Measurements from ENCODE around the gene RABEP1. TPM values are rescaled to one million over a fixed set of nuclear protein-coding genes. Genes with fewer than 3 reads are reported as not detected.
A peak's percentile ranks its signal among the peaks of the same experiment; 100 is the strongest.
"Not testable (repeated sequence)": the region's sequence is repeated elsewhere in the genome, so short reads cannot be mapped to it uniquely, and the experiment has no call there.

RABEP1 gene, protein sequence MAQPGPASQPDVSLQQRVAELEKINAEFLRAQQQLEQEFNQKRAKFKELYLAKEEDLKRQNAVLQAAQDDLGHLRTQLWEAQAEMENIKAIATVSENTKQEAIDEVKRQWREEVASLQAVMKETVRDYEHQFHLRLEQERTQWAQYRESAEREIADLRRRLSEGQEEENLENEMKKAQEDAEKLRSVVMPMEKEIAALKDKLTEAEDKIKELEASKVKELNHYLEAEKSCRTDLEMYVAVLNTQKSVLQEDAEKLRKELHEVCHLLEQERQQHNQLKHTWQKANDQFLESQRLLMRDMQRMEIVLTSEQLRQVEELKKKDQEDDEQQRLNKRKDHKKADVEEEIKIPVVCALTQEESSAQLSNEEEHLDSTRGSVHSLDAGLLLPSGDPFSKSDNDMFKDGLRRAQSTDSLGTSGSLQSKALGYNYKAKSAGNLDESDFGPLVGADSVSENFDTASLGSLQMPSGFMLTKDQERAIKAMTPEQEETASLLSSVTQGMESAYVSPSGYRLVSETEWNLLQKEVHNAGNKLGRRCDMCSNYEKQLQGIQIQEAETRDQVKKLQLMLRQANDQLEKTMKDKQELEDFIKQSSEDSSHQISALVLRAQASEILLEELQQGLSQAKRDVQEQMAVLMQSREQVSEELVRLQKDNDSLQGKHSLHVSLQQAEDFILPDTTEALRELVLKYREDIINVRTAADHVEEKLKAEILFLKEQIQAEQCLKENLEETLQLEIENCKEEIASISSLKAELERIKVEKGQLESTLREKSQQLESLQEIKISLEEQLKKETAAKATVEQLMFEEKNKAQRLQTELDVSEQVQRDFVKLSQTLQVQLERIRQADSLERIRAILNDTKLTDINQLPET
- polyA plus RNA-seq (2011; rRNA removed) (14.9 and 29.1 TPM in 2 replicates), polyA minus RNA-seq (2011; rRNA and poly(A)+ RNA removed) (29.8 and 30.6 TPM in 2 replicates)

DNA sequence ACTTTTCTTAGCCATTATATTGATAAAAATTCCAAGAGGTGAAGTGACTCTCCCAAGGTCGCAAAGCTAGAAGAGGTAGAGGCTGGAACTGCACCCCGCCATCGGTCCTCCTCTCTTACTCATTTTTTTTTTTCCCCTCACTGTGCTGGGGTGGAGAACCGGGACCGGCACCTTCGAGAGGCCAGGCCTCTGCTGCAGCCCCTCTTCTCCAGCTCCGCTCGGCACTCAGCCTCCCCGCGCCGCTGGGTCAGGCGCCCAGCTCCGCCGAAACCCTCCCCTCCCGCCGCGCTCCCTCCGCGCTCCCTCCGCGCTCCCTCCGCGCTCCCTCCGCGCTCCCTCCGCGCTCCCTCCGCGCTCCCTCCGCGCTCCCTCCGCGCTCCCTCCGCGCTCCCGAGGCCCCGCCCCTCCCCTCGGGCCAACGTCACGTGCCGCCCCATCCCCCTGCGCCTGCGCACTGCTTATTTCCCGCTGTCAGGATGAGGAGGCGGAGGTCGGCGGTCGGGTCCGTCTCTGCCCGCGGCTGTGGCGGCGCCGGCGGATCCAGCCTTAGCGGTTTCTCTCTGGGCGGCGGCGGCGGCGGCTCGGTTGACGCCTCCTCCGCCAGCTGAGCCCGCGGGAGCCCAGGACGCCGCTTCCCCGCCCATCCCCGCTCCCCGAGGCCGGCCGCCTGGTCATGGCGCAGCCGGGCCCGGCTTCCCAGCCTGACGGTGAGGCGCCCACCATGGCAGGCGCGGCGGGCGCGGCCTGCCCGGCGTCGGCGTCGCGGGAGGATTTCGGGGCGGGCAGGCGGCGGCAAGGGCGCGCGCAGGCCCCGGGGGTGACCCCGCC lies at the start of gene RABEP1:
Gene RABEP1, plus strand, starts transcription at position 471 of the 828 bp plus-strand sequence. Its CDS starts 203 bp downstream, at position 674.
- H3K4me3 ChIP-seq (ENCODE audit: low read depth, low read length) = peak within 1 kb of the TSS; percentile 52
- ChIA-PET POLR2A (interaction anchor here (0.6 kb wide), 1 partner anchor 125 kb away, joined by 3 read pairs; no protein-coding TSS in a partner anchor), CTCF (interaction anchor here (0.7 to 1.4 kb wide), 4 partner anchors 10 to 157 kb away, joined by 3 to 4 read pairs (median 4); partner anchors contain the start of gene C1QBP)
- no peak for DNase-seq (ENCODE audit: low read depth)
- no peaks in the 10 kb centered on the region; the same call in 1 of the 2 replicates for H3K27me3 ChIP-seq (ENCODE audit: control insufficient read depth, insufficient read depth, low read length)
- no peaks in the 10 kb centered on the region for H3K36me3 ChIP-seq (ENCODE audit: control insufficient read depth, insufficient read depth, low read length)
- TF ChIP-seq, protein P1, sequence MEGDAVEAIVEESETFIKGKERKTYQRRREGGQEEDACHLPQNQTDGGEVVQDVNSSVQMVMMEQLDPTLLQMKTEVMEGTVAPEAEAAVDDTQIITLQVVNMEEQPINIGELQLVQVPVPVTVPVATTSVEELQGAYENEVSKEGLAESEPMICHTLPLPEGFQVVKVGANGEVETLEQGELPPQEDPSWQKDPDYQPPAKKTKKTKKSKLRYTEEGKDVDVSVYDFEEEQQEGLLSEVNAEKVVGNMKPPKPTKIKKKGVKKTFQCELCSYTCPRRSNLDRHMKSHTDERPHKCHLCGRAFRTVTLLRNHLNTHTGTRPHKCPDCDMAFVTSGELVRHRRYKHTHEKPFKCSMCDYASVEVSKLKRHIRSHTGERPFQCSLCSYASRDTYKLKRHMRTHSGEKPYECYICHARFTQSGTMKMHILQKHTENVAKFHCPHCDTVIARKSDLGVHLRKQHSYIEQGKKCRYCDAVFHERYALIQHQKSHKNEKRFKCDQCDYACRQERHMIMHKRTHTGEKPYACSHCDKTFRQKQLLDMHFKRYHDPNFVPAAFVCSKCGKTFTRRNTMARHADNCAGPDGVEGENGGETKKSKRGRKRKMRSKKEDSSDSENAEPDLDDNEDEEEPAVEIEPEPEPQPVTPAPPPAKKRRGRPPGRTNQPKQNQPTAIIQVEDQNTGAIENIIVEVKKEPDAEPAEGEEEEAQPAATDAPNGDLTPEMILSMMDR (IDR thresholded peaks at IDR 0.05; ENCODE audit: insufficient read depth, low read depth, low read length) = 0 out of 2 replicates have a peak, but pooled peaks have one; percentile 18

DNA sequence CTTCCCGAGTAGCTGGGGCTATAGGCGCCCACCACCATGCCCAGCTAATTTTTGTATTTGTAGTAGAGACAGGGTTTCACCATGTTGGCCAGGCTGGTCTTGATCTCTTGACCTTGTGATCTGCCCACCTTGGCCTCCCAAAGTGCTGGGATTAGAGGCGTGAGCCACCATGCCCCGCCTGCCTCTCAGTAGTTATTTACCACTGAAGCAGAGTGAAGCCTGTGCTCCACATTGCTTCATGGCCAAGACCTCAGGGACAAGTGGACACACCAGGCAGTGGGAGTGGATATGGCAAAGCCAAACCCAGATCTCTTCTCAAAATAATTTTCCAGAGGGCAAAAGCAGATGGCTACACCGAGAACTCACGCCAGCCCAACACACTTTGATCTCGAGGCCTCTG lies 48.6 kb upstream of the RABEP1 start:
- DNase-seq (ENCODE audit: low read depth); H3K4me3 ChIP-seq (ENCODE audit: low read depth, low read length); H3K36me3 ChIP-seq (ENCODE audit: control insufficient read depth, insufficient read depth, low read length); H3K27me3 ChIP-seq (ENCODE audit: control insufficient read depth, insufficient read depth, low read length); CTCF ChIA-PET; POLR2A ChIA-PET: not testable (repeated sequence)

DNA sequence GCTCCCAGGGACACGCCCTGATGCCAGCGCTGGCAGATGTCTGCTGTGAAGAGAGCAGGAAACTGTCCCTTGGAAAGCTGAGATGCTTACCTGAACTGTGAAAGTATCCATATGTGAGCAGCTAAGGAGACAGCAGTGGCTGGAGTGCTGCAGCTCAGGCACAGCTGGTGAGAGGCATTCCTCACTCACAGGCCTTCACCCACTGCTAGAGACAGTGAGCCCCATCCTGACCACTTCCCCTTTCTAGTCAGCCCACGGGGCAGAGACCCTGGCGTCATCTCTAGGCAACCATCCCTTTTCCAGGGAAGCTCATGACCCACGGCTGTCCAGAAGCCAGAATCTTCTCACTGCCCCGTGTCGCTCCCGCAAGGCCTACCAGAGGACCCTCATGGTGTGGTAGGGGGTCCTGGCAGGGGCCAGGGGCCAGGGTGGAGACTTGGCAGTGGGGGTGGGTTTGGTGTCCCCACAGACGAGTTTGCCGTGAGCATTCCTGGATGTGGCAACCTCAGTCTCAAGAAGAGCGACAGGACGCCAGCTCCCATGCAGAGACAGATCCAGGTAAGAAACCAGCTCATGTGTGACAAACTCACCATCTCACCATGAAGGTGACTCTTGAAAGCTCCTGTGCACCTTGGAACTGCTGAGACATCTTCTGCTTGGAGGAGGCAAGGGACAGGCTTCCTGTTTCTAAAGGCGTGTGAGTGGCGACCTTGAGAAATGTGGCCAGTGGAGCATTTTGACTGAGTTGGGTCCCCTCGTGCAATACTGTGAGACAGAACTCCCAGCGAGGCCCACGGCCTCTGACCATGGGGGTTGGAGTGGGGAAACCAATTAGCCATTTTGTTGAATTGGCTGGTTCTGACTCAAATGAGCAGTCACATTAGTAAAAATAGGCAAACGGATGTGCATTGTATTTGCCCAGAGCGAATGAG lies 47.2 kb upstream of the RABEP1 start, which contains the start of gene SCIMP:
Gene SCIMP, minus strand, starts transcription at position 216 of the 932 bp plus-strand sequence. Its CDS starts 105 bp downstream, at position 111.
- CTCF ChIA-PET = interaction anchor here (1.0 to 1.6 kb wide), 2 partner anchors 15 to 38 kb away, joined by 3 to 6 read pairs; no protein-coding TSS in a partner anchor
- POLR2A ChIA-PET = no interaction called here

DNA sequence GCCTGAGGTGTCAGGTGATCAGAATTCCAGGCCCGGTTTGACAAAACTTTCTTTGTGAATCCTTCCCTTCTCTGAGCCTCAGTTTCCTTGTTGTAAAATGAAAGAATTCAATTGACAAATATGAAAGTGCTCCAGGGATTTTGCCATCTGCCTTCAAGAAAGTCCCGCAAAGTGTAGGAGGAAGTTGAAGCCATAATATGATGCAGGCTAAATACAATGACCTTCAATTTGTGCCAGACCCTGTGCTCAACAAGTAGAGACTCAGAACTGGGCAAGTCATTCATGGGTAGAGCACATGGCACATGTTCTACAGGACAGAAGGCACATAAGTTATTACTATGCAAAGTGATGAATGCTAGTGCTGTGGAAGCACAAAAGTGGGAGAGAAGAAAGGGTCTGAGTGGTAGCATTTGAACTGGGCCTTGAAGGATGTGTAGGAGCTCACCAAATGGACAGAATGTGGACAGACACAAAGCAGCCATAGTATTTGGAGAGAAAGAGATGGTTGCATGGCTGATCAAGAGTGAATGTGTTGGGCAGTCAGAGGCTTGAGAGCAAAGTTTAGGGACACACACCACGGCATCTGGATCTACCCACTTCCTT lies 45.0 kb upstream of the RABEP1 start:
- H3K4me3 ChIP-seq (ENCODE audit: low read depth, low read length) = no peak overlapping the region
- no peaks in the 10 kb centered on the region for H3K27me3 ChIP-seq (ENCODE audit: control insufficient read depth, insufficient read depth, low read length)
- POLR2A ChIA-PET = no interaction called here
- TF ChIP-seq, protein P1 (IDR thresholded peaks at IDR 0.05; ENCODE audit: insufficient read depth, low read depth, low read length) = no peak
- CTCF ChIA-PET = interaction anchor here (1.0 to 2.3 kb wide), 8 partner anchors 10 to 202 kb away, joined by 3 to 10 read pairs (median 6); partner anchors contain the start of genes C1QBP and ZNF594
- H3K36me3 ChIP-seq (ENCODE audit: control insufficient read depth, insufficient read depth, low read length) = no peaks in the 10 kb centered on the region; the same call in 1 of the 2 replicates
- no peak for DNase-seq (ENCODE audit: low read depth)

More for the DNA sequence above, 47.2 kb upstream of the RABEP1 start, which contains the start of gene SCIMP:
- DNase-seq (ENCODE audit: low read depth) = no peak
- H3K4me3 ChIP-seq (ENCODE audit: low read depth, low read length) = no peak within 1 kb of the TSS
- no peaks in the 10 kb centered on the region for H3K27me3 ChIP-seq (ENCODE audit: control insufficient read depth, insufficient read depth, low read length)
- peaks cover 2% of the 10 kb centered on the region; the same call in 1 of the 2 replicates for H3K36me3 ChIP-seq (ENCODE audit: control insufficient read depth, insufficient read depth, low read length)
- TF ChIP-seq, protein P1 (IDR thresholded peaks at IDR 0.05; ENCODE audit: insufficient read depth, low read depth, low read length) = no peak
